Hematopoietic multipotent progenitor cell treated with erythropoietin and hydrocortisone succinate and interleukin-3 and kit ligand, for 17 days (in vitro differentiated cells): ENCODE data around the gene PYGM.
A peak's percentile ranks its signal among the peaks of the same experiment; 100 is the strongest.

Experiments
- DNase-seq: peaks from one replicate; pipeline ENCODE4 v3.0.0-alpha.2; 2015; ENCODE audit warnings: low spot score

Gene PYGM

GRCh38 chr11:64767344-64768299 lies 7.8 kb upstream of the PYGM start:
- peak; percentile 79 for DNase-seq

GRCh38 chr11:64766881-64767280 lies 7.1 kb upstream of the PYGM start:
- DNase-seq = no peak

GRCh38 chr11:64765851-64766665 lies 6.3 kb upstream of the PYGM start:
- DNase-seq = no peak

- DNase-seq = no peak
Observed at GRCh38 chr11:64765291-64765850, 5.6 kb upstream of the PYGM start.

- no peak for DNase-seq
Observed at GRCh38 chr11:64764753-64765152, 5.0 kb upstream of the PYGM start.

GRCh38 chr11:64764040-64764611 lies 4.4 kb upstream of the PYGM start:
- no peak for DNase-seq

GRCh38 chr11:64763526-64764039 lies 3.8 kb upstream of the PYGM start:
- DNase-seq = no peak

- no peak for DNase-seq
Observed at GRCh38 chr11:64762674-64763525, 3.1 kb upstream of the PYGM start.

GRCh38 chr11:64762277-64762673 lies 2.5 kb upstream of the PYGM start:
- DNase-seq = no peak

- DNase-seq = no peak
Observed at GRCh38 chr11:64760759-64761420, 1.1 kb upstream of the PYGM start.

GRCh38 chr11:64759131-64759721 lies 548 bp downstream of the PYGM start:
- DNase-seq = no peak

GRCh38 chr11:64758330-64759079 lies 1.3 kb downstream of the PYGM start:
- DNase-seq = no peak

GRCh38 chr11:64757549-64758329 lies 2.0 kb downstream of the PYGM start:
- DNase-seq = no peak

- DNase-seq = no peak
Observed at GRCh38 chr11:64755681-64756361, 4.0 kb downstream of the PYGM start.

- DNase-seq = no peak
Observed at GRCh38 chr11:64754919-64755662, 4.7 kb downstream of the PYGM start.

- DNase-seq = no peak
Observed at GRCh38 chr11:64754124-64754918, 5.5 kb downstream of the PYGM start.
